GM06990 (cell line): ENCODE data around the gene UPK1A.

Experiments used
- DNase-seq: peaks from one replicate; pipeline ENCODE4 v3.0.0-alpha.2; 2011; ENCODE audit not compliant: insufficient read length; ENCODE audit errors: extremely low read depth
- H3K27me3 ChIP-seq: replicated peaks from 2 replicates; pipeline ENCODE4 v1.6.0; 2011; ENCODE audit warnings: low read length; ENCODE audit not compliant: control insufficient read depth, insufficient read depth
- H3K36me3 ChIP-seq: 2 replicates; pipeline ENCODE4 v1.5.1; 2011; ENCODE audit warnings: low read length; ENCODE audit not compliant: control insufficient read depth, insufficient read depth
- H3K4me3 ChIP-seq: replicated peaks from 2 replicates; pipeline ENCODE4 v1.5.1; 2011; ENCODE audit warnings: low read depth, mild to moderate bottlenecking, control low read depth, low read length
- TF ChIP-seq, protein P1 (sequence below): IDR thresholded peaks from 2 replicates; pipeline ENCODE4 v1.5.1; 2011; ENCODE audit warnings: low read length, control low read depth, mild to moderate bottlenecking, inconsistent platforms; ENCODE audit not compliant: insufficient read depth, poor library complexity, severe bottlenecking

UPK1A gene

DNA sequence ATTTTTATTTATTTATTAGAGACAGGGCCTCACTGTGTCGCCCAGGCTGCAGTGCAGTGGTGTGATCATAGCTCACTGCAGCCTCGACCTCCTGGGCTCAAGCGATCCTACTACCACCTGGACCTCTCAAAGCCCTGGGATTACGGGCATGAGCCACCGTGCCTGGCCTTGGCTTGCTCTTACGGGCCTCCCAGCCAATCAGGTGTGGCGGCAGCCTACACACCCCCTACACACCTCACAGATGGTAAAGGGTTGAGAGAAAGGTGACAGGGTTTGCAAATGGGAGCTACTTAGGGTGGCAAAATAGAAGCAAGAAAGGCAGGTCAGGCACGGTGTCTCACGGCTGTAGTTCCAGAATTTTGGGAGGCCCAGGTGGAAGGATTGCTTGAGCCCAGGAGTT lies 37.0 kb downstream of the UPK1A start:
- TF ChIP-seq, protein P1, sequence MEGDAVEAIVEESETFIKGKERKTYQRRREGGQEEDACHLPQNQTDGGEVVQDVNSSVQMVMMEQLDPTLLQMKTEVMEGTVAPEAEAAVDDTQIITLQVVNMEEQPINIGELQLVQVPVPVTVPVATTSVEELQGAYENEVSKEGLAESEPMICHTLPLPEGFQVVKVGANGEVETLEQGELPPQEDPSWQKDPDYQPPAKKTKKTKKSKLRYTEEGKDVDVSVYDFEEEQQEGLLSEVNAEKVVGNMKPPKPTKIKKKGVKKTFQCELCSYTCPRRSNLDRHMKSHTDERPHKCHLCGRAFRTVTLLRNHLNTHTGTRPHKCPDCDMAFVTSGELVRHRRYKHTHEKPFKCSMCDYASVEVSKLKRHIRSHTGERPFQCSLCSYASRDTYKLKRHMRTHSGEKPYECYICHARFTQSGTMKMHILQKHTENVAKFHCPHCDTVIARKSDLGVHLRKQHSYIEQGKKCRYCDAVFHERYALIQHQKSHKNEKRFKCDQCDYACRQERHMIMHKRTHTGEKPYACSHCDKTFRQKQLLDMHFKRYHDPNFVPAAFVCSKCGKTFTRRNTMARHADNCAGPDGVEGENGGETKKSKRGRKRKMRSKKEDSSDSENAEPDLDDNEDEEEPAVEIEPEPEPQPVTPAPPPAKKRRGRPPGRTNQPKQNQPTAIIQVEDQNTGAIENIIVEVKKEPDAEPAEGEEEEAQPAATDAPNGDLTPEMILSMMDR, result no peak
- Histone ChIP-seq H3K4me3 (peak overlapping the region; percentile 82; the same call in 1 of the 2 replicates), H3K27me3 (no peaks in the 10 kb centered on the region), H3K36me3 (no peaks in the 10 kb centered on the region)
- DNase-seq, result no peak

DNA sequence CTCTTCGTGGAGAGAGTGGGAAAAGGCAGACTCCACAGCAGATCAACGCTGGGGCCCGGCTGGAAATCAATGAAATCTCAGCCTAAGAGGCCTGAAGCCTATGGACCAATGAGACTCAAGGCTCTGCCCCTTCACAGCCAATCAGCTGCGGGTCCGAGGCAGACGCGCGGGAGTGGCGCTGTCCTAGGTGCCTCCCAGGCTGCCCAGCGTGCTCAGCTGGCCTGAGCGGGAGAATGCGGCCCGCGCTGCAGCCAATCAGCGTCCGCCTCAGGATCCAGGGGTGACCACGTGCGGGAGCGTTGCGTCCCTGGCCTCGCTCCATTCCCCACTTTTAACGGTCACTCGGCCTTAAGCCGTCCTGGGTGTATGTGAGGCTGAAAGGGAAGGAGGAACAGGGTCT lies 37.9 kb downstream of the UPK1A start, which contains the start of gene ZBTB32:
ZBTB32 (plus strand) TSS at position 341 of the 400 bp plus-strand sequence. CDS start 10,069 bp downstream, outside the sequence.
- Histone ChIP-seq H3K36me3 (no peaks in the 10 kb centered on the region), H3K4me3 (no peak within 1 kb of the TSS), H3K27me3 (no peaks in the 10 kb centered on the region)
- DNase-seq, result no peak
- TF ChIP-seq, protein P1, result no peak

DNA sequence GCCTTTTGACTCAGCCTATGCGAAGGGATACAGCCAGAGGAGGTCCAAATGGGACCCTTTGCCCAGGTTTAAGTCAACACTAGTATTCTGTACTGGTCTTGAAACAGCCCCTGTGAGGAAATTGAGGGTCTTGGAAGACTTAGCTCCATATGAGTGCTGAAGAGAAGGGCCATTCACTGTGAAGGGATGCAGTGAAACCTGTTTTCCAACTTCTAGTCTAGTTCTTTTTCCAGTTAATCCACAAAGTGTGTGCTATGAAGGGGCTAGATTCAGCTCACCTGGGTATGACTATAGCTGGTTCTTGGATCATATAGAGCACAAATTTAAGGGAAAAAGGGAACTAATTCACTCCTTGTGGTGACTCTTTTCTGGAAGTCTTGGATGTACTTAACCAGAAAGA lies 42.1 kb downstream of the UPK1A start:
- DNase-seq, result no peak
- no peak overlapping the region for H3K4me3 ChIP-seq
- H3K36me3 ChIP-seq, result no peaks in the 10 kb centered on the region
- no peaks in the 10 kb centered on the region for H3K27me3 ChIP-seq
- TF ChIP-seq, protein P1, result no peak

DNA sequence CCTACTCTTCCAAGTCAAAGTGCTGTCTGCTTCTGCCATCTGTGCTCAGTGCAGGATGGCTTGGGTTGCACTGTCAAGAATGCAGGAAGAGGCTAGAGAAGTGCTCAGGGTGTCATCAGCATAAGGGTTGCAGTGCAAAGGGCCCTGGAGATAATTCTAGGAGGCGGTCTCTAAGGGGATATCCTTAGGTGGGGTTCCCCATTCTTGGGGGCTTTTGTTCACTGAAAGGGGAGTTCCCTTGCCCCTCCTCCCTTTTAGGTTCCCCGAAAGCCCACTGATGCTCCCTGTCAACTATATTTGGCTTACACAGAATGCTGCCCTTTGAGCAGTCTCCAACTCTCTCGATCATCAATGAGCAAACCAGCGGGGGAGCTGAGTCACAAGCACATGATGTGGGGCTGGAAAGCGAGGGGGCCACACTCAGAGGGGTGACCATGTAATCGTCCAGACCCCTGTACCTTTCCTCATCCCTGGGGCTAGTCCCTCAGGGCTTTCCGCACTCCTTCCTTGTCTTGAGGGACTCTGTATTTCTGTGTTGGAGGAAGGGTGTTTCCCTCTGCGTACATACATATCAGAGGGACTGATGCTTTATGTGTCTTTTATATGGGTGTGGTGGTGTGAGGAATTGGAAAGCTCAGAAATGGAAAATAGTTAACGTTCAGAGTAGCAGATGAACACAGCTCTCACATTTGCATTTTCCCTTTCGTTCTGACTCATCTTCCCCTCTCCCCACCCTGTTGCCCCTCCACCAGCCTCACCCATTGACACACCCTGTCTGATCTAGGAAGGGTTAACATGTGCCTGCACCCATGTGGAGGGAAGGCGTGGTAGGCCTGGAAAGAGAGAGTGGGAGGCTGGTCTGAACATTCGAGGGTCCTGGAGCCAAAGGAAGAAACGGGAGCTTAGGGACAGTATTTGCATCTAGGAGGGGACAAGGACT lies 44.7 kb downstream of the UPK1A start:
- no peaks in the 10 kb centered on the region for H3K27me3 ChIP-seq
- peaks cover 6% of the 10 kb centered on the region for H3K36me3 ChIP-seq
- TF ChIP-seq, protein P1, result no peak
- DNase-seq, result peak; percentile 83
- peak overlapping the region; percentile 43 for H3K4me3 ChIP-seq

DNA sequence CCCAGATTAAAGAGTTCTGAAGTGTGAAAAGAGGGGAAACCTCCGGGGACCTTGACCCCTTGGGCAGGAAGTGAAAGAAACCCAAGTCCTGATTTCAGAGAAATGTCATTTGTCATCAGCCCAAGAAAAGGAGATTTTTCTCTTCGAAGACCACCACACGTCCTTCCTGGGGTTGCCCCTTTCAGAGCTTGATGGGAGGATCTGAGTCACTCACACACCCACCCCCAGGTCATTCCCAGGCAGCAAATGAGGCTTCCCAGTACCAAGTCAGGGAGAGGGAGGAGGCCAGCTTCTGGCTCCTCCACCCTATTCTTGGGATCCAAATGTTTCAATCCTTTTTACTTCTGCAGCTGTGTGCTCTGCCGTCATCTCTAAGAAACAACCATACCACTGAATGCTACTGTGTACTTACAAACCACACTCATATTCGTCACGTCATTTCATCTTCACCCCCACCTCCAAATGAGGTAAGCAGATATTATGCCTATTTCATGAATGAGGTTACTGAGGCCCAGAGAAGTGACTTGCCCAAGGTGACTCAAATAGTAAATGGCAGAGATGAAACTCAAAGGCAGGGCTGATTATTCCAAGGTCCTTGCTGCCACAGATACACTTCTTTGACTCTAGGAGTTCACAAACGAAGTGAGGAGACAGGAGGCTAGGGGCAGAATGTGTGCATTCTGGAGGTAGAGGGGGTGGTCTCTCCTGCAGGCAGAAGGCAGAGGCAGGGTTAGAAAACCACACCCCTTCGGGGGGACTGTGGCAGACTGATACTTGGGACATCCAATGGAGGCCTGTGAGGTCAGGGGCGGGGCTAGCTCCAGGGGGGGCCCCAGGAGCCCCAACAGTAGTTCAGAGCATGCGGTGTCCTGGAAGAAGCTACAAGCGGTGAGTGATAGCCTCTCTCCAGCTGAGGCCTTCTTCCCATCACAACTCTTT lies 46.5 kb downstream of the UPK1A start:
- DNase-seq, result peak; percentile 85
- TF ChIP-seq, protein P1, result no peak
- Histone ChIP-seq H3K27me3 (no peaks in the 10 kb centered on the region), H3K4me3 (peak overlapping the region; percentile 85), H3K36me3 (peaks cover 7% of the 10 kb centered on the region)
